Measurements from ENCODE around the gene UBE2U.

The UBE2U gene

DNA sequence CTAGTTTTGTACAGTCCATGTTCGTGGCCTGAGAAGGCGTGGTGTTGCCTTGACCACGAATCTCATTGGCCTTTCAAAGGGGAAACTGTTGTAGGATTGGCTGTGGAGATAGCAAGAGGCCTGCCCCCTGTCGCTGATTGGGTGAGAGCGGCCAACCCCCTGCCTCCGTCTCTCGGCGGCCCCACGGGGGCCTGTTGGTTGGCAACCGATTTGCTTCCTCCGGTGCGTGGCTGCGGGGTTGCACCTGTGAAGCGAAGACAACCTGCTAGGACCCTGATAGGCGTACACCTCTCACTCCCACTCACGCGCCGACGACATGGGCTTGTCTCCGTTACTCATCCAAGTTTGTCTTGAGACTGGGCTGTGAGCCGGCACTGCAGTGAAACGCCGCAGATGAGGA is at the start of gene UBE2U:
TSS of gene UBE2U (plus strand) at position 204 of the 400 bp plus-strand sequence. CDS start 428 bp downstream, outside the sequence.
- no peak for DNase-seq (ENCODE audit: low read depth, low spot score)

GRCh38 chr1:64155278-64155677 is 48.1 kb upstream of the UBE2U start:
- no peak for DNase-seq (ENCODE audit: low read depth, low spot score)

- DNase-seq (ENCODE audit: low read depth, low spot score): no peak
Observed at GRCh38 chr1:64161357-64161941, 42.0 kb upstream of the UBE2U start.

- no peak for DNase-seq (ENCODE audit: low read depth, low spot score)
Observed at GRCh38 chr1:64162151-64162550, 41.3 kb upstream of the UBE2U start.

GRCh38 chr1:64162804-64163203 is 40.6 kb upstream of the UBE2U start:
- DNase-seq (ENCODE audit: low read depth, low spot score): no peak

DNA sequence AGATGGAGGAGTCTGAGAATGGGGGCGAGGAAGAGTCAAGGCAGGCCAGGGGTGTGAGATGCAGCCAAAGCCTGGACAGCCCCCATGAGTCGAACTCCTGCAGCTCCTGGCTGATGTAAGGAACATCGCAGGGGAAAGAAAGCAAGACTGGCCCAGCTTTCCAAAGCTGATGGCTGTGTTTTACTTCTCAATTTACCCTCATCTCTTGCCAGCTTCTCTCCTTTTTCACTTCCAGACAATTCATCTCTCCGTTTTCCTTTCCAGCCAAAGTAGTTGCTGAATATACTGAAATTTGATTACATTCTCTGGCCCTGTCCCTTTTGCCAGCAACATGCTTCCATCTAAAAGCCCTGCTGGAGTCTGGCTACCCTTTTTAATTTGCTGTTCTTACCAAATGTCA is 40.0 kb upstream of the UBE2U start:
- DNase-seq (ENCODE audit: low read depth, low spot score): no peak

DNA sequence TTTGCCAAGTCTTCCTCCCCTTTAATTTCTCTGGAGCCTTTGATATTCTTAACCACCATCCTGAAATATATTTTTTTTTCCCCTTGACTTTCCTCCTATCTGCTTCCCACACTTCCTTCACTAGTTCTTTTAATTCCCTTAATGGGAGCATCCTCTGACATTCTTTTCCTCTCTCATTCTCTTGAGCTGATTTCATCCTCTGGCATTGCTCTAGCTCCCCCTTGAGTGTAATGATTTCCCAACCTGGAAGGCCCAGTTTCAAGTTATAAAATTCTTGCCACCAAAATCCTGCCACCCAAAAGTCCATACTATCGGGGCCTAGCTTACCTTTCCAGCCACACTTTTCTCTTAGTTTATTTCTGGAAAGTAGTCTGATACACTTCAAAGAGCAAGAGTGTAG is 39.5 kb upstream of the UBE2U start:
- no peak for DNase-seq (ENCODE audit: low read depth, low spot score)

DNA sequence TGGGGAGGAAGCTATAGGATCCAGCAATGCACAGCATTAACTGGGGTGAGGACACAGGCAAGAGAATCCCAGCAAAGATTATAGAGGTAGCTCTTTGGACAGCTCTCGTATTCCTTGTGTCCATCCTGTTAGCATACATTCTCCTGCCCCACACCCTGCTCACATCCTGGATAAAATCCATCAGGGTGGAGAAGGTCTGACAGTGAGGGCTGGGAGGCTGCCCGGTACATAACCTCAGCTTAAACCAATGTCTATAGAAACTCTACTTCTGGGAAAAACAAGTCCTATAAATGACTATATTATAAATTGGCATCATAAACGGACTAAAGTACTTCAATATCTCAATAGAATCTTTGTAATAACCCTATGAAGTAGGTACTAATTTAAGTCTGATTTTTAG is 36.8 kb upstream of the UBE2U start:
- DNase-seq (ENCODE audit: low read depth, low spot score): no peak

DNA sequence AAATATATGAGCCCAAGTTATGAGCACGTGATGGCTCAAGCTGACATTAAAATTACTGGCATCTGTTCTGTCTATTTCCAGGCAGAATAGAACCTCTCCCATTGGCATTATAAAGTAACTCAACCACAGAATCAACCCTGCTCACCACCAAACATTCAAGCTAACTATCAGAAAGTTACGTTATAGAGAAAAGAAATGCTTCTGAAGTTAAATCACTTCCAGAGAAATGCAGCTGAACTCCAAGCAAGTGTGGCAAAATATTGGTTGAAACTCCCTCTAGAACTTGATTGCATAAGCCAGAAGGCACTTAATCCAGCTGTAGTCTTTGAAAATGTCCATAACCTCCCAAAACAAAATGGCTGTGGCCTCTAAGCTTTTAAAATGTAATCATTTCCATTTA is 36.2 kb upstream of the UBE2U start:
- DNase-seq (ENCODE audit: low read depth, low spot score): no peak

GRCh38 chr1:64171246-64171645 is 32.2 kb upstream of the UBE2U start:
- DNase-seq (ENCODE audit: low read depth, low spot score): no peak

DNA sequence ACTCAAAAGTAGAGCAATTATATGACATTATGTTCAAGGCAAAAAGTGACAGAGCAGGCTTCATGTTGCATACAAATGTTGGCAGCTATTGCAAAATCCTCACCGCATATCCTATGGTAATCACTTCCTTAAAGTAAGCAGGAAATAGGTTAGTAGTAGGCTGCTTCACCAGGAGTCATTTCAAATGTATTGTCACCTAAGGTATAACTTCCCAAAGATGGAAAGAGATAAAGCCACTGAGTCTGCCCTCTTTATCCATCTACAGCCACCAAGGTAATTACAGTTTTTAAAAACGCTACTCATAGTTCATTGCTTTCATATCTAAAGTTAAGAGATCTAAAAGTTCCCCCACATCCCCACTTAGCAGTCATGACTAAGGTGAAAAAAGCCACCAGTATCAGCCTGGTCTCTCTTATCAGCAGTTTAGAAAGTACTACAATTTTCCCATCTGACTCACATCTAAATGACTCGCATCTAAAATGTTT is 31.6 kb upstream of the UBE2U start:
- DNase-seq (ENCODE audit: low read depth, low spot score): no peak

- no peak for DNase-seq (ENCODE audit: low read depth, low spot score)
Observed at GRCh38 chr1:64172458-64172983, 30.9 kb upstream of the UBE2U start.

DNA sequence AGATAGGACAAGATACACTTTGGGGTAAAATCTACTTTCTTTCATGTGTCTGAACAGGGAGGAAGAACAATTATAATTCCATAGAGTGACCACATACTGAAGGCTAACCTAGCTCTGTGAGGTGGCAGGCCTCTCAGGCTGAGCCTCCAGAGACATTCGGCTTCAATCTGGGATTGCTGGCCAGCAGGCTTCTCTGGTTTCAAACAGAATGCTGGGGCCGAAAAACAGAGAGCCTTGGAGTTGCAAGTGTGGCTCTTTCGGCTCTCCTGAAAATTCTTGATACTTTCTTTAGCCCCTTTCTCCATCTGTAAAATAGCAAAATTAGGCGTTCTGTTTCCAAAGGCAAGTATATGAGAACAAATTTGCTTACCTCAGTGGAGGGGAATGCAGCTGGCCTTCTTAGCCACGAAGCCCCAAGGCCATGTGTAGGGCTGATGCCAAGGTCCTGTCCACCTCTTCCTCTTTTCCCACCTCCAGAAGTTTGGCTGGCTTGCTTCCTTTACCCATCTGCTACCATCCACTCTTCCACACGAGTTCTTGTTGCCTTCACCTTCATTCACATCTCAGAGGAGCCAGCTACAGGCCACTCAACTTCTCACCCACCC is 30.0 kb upstream of the UBE2U start:
- DNase-seq (ENCODE audit: low read depth, low spot score): no peak

DNA sequence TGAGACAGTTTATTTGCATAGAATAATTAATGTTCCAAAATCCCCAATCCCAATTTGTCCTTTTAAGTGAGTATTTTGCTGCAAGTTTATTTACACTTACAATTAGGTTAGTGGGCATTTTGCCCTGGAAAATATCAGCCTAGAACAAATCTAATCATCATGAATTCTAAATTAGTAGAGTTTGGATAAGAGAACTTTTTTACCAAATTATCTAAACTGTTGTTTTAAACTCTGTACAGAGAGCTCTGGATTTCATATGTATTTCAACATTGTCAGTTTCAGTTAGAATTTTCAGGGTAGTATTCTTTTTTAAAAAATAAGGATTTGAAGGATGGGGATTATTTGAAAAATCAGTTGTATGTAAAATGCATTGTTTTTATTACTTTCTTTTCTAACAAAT is 27.8 kb upstream of the UBE2U start:
- no peak for DNase-seq (ENCODE audit: low read depth, low spot score)

- DNase-seq (ENCODE audit: low read depth, low spot score): no peak
Observed at GRCh38 chr1:64176659-64177058, 26.8 kb upstream of the UBE2U start.

- no peak for DNase-seq (ENCODE audit: low read depth, low spot score)
Observed at GRCh38 chr1:64179588-64179987, 23.8 kb upstream of the UBE2U start.

- DNase-seq (ENCODE audit: low read depth, low spot score): no peak
Observed at GRCh38 chr1:64182207-64182606, 21.2 kb upstream of the UBE2U start.

- DNase-seq (ENCODE audit: low read depth, low spot score): no peak
Observed at GRCh38 chr1:64183395-64184002, 19.9 kb upstream of the UBE2U start.

DNA sequence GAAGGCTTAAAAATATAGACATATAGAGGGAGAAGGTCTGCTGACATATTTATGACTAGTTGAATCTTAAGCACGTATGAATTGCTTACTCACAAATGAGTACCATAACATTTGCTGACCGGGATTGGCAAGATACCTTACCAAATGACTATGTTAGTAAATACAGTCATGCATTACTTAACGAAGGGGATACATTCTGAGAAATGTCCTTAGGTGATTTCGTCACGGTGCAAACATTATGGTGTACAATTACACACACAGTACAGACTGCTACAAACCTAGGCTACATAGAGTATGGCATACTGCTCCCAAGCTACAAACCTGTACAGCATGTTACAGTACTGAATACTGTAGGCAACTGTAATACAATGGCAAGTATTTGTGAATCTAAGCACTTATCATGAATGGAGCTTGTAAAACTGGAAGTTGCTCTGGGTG is 19.4 kb upstream of the UBE2U start:
- DNase-seq (ENCODE audit: low read depth, low spot score): no peak

DNA sequence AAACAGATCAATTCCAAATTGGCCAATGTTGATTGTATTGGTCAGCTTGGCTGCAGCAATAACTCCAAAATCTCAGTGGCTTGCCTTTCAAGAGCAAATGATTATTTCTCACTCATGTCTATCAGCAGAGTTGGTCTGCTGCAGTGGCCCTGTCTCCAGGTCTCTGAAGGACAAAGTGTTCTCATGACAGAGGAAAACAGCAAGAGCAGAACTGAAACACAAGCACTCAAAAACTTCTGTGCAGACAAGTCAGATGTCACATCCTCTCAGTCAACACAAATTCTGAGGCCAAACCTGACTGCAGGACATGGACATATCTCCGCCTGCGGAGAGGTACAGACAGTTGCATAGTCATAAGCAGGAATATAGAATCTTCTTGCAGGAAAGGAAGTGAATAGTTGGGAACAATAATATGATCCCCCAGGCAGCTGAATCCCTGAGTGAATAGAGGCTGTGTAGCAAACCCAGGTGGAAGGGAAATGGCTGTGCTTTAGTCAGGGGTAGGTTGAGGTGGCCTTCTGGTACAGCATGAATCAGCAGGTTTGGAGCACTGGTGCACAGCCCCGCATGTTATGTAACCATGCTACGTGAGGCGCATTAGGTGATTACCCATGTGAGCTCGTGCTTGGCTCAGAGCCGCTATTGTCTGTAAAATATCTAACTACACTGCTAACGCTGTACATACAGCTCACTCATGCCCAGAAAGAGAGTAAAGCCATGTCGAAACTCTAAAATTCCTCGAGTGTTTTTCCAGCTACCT is 17.1 kb upstream of the UBE2U start:
- DNase-seq (ENCODE audit: low read depth, low spot score): no peak

DNA sequence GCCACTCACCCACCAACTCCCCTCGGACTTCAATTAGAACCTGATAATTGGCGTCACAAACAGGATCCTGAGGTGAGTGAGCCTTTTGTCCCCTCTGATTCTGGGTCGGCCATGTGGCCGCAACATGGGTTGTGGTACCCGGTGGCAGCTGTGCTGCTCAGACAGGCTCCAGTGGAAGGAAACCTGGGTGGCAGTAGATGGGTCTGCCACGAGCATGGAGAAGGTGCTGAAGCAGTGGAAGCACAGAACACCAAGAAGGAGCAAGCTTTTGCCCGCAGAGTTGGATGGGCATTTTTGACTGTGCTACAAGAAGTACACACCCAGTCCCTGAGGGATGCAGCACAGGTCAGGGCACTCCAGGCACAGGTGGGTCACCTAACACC is 16.5 kb upstream of the UBE2U start:
- no peak for DNase-seq (ENCODE audit: low read depth, low spot score)

GRCh38 chr1:64187646-64188045 is 15.8 kb upstream of the UBE2U start:
- no peak for DNase-seq (ENCODE audit: low read depth, low spot score)
